ENCODE results near the gene NOXA1.
A peak's percentile ranks its signal among the peaks of the same experiment; 100 is the strongest.

The NOXA1 gene

DNA sequence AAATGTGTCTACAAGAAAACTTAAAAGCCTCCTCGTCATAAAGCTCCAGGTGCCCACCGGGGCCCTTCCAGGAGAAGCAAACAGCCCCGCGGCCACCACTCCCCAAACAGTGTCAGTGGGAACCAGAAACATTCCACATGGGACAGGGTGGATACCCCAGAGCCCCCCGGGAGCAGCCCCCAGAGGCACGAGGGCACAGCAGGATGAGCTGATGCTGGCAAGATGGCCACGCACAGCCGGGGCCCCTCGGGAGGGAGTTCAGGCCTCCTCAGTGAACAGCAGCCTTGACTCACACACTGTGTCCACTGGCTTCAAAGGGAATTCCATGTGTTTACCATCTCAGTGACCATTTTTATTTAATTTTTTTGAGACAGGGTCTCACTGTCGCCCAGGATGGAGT lies 10.8 kb upstream of the NOXA1 start:
- TF ChIP-seq, protein P1, sequence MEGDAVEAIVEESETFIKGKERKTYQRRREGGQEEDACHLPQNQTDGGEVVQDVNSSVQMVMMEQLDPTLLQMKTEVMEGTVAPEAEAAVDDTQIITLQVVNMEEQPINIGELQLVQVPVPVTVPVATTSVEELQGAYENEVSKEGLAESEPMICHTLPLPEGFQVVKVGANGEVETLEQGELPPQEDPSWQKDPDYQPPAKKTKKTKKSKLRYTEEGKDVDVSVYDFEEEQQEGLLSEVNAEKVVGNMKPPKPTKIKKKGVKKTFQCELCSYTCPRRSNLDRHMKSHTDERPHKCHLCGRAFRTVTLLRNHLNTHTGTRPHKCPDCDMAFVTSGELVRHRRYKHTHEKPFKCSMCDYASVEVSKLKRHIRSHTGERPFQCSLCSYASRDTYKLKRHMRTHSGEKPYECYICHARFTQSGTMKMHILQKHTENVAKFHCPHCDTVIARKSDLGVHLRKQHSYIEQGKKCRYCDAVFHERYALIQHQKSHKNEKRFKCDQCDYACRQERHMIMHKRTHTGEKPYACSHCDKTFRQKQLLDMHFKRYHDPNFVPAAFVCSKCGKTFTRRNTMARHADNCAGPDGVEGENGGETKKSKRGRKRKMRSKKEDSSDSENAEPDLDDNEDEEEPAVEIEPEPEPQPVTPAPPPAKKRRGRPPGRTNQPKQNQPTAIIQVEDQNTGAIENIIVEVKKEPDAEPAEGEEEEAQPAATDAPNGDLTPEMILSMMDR (IDR thresholded peaks at IDR 0.05), result no peak

DNA sequence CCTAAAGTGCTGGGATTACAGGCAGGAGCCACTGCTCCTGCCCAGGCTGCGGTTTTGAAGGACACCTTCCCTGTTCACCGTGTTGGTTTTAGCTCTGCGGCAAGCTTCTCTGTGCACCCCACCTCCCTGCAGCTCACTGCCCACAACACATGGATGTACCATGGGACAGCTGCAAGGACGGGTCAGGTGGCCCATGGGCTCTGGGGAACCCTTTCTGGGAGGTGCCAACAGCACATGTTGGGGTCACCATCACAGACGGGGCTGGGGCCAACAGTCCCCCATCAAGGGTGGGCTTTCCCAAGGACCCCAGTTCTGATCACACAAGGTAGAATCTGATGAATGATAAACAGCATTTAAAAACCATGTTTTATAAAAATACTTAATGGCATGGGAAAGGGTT lies 7.7 kb upstream of the NOXA1 start:
- TF ChIP-seq, protein P1 (IDR thresholded peaks at IDR 0.05), result no peak

DNA sequence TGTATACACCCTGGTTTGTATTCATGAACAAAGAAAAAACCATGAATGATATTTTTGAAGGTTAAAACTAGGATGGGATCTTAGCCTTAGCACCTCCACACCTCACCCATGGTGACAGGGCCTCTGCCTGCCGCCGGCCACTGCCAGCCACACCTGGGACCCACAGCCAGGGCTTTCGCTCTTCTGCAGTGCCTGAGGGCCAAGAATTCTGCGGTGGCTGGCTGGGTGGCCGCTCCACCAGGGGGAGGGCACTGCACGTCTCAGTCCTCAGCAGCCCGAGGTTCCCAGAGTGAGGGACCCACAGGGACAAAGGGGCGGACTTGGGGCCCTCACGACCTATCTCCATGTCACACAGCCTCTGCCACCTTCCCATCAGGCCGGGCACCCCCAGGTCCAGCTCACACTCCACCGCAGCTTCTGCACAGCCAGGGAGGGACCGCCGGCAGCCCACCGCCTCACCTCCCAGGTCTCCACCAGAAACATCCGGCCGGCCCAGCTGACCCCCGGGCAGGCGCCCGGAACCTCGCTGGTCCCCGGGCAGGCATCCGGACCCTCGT lies 7.1 kb upstream of the NOXA1 start:
- TF ChIP-seq, protein P1 (IDR thresholded peaks at IDR 0.05), result no peak

DNA sequence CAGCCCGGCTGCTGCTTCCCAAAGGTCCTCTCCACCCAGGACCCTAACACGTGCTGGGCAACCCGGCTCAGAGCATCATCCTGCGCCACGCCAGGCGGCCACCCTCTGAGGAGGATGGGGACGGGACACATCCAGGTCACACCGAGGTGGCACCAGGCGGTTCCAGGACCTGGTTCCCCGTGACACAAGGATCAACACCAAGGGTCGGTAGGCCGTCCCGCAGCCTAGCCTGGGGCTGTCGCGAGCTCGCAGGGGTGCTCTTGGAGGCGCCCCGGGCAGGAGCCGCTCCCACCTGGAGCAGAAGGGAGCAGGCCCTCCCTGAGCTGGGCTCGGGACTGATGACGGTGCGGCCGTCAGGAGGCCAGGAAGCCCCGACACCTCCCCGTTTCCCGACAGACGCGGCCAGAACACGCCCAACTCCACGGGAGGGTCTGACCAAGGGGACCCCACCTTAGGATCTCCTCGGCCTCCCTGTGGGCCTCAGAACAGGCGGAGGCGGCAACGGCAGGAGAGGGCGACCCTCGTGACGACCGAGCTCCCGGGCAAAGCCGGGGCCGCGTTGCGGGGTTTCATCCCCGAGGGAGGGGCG lies 6.5 kb upstream of the NOXA1 start:
- TF ChIP-seq, protein P1 (IDR thresholded peaks at IDR 0.05), result no peak

DNA sequence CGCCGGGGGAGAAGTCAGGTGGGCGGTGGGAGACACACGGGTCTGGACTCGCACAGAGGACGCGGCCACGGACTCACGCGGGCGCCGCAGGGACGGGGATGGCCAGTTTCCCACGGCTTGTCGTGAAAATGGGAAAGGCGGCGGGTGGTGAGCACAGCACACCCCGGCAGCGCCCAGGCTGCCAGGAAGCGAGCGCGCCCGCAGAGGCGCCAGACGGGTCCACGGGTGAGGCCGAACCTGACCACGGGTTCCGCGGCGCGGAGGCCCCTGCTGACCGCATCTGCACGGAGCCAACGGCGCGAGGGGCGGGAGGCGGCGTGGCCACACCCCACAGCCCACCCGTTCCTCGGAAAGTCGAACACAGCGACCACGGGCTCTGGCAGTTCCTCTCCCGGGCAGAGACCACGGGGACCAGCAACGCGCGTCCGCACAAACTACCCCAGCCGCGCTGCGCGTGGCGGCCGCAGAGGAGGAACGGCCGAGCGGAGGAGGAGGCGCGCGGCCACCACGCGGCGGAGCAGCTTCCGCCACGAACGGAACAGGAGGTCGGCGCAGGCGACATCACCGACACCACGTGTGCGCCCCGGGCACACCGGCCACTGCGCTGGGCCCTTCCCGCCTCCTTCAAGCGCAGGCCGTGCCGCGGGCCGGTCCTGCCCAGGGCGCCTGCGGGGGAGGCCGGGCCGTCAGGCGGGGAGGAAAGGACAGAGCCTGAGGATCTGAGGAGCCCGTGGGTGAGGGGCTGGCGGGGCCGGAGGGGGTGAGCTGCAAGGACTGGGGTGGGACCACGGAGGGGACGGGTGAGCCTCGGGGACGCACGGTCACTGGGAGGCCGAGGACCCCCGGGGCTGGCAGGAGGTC lies 5.8 kb upstream of the NOXA1 start:
- TF ChIP-seq, protein P1 (IDR thresholded peaks at IDR 0.05), result no peak

DNA sequence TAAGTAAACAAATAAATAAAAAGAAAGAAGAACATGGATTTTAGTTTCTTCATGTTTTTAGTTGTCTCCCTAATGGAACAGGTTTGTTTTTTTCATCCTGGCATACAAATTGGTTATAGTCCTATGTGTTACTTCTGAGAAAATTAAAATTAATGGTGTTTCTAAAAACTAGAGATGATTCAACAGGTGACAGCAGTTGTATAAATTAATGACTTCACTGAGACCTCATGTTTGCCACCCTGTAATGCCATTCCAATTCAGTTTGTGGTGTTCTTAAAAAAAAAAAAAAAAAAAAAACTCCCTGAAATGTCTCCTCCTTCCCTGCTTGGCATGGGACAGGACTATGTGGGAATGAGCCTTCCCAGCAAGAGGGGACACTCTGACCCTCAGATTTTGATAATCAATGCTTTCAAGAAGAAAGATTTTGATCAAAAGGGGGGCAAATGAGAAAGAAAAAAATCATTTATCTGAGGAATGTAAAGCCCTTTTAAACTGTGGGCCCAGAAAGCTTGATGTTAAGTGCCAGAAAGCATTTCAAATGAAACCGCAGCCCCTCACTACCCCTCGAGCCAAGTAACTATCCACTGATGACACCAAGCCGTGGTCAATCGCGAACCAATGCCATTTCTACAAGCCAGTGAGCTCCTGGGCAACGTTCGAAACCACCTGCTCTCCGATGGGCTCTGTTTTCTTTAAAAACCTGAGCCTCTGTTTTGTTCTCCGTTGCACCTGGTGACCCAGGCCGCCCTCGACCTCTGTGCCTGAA lies 1.2 kb upstream of the NOXA1 start:
- TF ChIP-seq, protein P1 (IDR thresholded peaks at IDR 0.05), result no peak

DNA sequence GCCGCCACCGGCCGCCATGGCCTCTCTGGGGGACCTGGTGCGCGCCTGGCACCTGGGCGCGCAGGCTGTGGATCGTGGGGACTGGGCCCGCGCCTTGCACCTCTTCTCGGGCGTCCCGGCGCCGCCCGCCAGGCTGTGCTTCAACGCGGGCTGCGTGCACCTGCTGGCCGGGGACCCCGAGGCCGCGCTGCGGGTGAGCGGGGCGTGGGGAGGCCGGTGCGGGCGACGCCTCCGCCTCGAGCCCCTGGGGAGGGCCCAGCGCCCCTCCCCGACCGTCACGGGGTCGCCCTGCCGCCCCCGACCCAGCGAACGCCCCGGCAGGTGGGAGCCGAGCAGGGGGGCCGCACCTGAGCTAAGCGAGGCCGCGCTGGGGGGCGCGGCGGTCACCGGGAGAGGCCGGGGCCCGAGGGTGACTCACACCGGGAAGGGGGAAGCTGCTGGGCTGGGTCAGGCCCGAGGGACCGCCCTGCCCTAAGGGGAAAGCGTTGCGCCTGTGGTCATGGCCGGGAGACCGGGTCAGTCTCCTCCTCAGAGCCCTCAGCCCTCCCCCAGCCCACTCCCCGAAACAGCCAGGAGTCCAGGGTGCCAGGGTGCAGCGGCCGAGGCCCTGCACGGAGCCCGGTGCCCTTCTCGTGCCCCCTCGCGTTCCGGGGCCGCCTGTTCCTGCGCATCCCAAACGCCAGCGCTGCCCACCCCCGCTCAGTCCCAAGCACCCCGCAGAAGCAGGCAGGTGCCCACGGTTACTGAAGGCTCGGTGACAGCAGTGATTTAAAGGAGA lies 510 bp downstream of the NOXA1 start:
- TF ChIP-seq, protein P1 (IDR thresholded peaks at IDR 0.05), result peak; percentile 34; the same call in 1 of the 2 replicates
